HG03064 (cell line): Measurements from ENCODE around the gene TNFSF15.

Experiments
- ATAC-seq: cut with Tn5 transposase; IDR thresholded peaks from one replicate; pipeline ENCODE4 v1.9.1; 2021; ENCODE audit warnings: low read depth; ENCODE audit not compliant: unreplicated experiment

Gene TNFSF15

DNA sequence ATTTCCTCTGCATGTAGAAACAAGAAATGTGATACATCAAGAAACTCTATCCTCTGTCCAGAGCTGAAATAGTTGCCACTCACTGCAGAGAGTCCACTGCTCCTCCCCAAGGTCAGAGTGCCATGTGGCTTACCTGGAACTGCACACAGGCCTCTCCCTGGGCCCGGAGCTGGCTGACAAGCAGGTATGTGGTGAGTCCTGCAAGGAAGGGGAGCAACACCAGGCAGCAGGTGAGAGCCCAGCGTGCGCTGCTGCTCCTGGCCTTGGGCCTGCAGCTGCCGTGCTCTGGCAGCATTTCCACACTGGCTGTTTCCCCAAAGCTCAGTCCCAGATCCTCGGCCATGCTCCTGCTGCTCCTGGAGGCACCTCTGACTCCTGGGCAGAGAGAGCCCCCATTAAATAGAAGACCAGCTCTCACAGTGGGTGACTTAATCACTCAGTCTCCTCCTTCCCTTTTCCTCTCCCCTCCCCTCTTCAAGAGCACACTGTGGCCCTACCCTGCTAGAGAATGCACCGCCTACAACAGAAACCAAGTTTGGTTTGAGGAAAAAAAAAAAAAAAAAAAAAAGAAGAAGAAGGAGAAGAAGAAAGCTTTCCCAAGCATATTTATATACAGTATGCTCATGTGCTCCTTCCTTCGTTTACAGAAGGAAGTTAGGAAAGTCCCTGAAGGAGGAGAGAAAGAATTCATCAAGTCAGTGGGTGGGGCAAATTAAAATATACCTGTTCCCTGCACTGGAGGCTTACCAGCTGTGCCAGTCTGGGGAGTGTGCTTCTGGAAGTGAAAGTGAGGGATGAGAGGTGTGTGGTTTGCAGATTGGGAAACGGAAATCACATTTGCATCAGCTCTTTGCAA is at the start of gene TNFSF15:
TNFSF15 (minus strand) TSS at position 370 of the 856 bp plus-strand sequence; CDS start at position 343, 27 bp downstream.
- ATAC-seq: peak; percentile 89

DNA sequence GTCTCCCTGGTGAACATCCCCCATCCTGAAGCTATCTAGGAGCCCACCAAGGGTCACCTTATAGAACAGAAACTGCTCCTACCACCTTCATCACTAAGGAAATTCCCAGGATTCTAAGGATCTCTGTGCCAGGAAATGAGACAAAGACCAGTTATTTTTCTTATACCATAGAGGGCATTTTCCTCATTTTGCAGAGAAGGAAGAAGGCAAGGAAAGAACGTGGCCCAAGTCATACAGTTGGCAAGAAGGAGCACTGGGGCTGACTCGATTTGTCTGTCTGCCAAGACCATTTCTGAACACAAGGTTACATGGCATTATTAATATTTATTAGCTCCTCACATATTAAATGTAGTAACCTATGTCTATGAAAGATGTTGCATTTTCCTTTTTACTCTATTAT is 49.6 kb upstream of the TNFSF15 start:
- ATAC-seq: no peak

DNA sequence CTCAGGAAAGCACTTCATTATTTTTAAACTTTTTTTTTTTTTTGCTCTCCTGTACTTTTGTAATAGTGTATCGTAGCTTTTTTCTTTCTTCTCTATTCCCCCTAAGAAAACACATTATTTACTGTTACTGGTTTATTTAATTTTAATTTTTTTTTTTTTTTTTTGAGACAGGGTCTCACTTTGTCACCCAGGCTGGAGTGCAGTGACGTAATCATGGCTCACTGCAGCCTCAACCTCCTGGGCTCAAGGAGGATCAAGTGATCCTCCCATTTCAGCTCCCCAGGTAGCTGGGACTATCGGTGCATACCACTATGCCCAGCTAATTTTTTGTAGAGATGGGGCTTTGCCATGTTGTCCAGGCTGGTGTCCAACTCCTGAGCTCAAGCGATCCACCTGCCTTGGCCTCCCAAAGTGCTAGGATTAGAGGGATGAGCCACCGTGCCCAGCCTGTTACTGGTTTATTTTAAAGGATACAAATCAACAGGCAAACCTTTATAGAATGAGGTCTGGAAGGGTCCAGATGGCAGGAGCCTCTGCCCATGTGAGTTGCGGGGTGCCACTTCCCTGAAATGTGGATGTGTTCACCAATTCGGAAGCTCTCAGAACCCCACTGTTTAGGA is 49.0 kb upstream of the TNFSF15 start:
- no peak for ATAC-seq

DNA sequence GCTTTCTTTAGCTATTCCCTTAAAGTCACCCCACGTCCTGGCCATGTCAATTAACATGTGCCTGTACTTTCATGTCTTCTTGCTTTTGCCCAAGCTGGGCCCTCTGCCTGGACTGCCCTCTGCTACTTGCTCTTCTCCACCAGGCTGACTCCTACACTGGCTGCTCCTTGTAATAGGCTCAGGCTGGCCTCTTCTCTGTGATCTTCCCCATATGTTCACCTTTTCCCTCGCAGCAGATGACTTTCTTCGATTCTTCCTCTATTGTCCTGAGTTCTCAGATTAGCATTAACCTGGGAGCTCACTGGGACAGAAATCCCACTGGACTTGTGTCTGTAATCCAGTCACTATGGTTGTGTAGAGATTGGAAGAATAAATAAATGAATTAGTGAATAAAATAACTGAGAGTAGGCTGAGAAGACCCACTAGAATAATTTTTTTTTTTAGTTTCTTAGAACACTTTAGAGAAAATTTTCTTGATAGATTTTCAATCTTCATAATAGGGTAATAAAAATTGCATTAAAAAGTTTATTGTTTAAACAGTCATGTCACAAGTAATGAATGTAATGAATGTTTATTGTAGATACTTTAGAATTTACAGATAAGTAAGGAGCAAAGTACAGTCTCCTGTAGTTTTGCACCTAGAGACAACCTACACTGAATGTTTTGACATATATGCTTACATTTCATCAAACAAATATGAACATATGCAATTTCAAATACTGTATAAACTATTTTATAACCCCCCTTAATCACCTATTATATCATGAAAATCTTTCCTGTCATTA is 47.4 kb upstream of the TNFSF15 start:
- ATAC-seq: no peak

DNA sequence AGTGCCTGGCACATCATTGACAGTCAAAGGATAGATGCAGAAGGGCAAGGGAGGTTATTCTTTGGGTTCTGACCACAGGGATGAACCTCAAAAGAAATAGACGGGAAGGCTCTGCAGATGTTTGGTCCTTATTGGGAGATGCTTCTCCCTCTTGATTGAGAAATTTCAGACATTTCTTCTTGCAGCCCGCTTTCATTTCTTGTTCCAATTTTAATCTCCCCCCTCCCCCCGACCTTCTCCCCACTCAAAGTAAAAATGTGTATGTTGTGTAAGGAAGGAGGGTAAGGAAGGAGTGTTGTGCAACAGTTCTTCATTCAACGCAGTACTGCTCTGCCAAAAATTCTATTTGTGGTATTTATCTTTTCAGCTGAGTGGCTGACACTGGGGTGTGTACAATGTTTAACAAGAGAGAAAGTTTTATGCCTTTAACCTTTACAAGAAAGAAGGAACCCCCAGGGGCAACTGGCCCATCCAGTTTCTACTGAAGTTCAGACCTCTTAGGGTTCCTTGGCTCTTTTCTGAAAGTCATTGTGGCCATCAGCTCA is 46.3 kb upstream of the TNFSF15 start:
- ATAC-seq: no peak

DNA sequence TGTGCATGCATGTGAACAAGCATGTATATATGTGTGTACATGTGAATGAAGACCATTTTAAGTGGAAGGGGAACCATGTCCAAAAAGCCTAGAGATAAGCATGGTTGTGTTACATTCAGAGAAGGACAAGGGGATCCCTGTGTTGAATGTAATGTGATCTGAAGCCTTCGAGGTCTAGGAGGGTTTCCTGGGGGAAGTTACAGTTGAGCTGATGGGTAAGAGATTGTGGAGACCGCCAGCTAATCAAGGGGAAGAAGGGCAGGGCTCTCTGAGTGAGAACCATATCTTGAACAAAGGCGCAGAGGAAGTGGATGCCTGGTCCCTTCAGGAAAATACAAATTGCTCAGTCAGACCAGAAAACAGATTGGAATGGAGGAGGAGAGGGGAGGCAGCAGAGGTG is 45.5 kb upstream of the TNFSF15 start:
- ATAC-seq: no peak

DNA sequence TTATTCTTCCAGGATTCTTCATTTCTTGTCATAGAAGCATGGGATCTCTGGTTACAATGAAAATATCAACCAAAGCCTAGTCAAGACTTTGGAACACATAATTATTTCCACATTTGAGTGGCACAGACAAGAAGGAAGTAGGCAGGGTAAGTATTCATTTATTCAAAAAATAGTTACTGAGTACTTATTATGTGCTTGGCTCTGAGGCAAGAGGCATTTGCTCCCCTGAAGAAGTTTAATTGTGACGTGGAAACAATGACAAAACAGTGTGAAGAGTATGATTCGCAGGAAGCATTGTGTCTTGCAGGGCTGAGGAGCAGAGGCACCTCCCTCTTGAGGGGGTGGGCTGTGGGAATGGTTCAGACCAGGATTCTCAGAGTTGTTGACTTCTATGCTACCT is 45.0 kb upstream of the TNFSF15 start:
- ATAC-seq: no peak

DNA sequence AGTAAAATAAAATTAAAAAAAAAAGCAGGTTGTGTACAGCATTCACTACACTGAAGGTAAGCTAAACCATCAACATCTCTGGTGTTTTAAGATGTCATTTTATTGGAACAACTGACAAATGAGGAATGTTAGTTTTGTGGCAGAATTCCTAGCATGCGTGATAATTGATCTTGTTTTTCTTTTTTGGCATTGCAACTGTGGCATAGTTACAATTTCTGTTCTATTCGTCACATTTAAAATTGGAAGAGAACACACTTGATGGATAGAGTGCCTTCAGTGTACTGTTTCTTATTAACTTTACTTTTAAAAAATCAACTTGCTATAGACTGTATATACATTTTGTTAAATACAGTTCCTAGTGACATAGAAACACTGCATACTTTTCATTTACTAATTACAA is 43.6 kb upstream of the TNFSF15 start:
- ATAC-seq: no peak

DNA sequence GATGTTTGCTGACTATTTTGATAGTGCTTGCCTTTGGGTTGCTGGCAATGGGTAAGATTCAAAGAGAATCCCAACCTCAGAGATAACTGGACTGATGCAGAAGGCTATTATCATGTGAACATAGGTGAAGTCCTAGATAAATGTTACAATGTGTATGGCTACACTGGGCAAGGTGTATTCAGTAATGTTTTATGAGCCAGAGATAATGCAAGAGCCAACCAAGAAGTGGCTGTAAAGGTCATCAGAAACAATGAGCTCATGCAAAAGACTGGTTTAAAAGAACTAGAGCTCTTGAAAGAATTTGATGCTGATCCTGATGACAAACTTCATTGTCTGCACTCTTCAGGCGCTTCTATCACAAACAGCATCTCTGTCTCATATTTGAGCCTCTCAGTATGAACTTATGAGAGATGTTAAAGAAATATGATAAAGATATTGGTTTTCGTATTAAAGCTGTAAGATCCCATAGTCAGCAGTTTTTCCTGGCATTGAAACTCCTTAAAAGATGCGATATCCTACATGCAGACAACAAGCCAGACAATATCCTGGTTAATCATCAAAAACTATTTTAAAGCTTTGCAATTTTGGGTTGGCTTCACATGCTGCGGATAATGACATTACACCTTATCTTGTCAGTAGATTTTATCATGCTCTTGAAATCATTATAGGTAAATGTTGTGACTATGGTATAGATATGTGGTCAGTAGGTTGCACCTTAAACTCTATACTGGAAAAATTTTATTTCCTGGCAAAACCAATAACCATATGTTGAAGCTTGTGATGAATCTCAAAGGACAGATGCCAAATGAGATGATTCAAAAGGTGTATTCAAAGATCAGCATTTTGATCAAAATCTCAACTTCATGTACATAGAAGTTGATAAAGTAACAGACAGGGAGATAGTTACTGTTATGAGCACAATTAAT is 41.9 kb upstream of the TNFSF15 start:
- no peak for ATAC-seq

DNA sequence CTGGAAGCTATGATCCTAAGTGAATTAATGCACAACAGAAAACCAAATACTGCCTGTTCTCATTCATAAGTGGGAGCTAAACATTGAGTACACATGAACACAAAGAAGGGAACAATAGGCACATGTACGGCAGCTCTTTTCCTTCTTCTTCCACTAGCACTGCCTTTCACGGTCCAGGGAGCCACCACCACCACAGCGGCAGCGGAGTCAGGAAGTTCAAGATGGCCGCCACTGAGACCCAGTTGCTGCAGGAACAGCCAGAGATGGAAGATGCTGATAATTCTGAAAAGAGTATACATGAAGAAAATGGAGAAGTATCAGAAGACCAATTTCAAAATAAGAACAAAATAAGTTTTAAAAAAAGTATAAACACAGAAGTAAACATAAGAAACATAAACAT is 39.5 kb upstream of the TNFSF15 start:
- ATAC-seq: no peak

DNA sequence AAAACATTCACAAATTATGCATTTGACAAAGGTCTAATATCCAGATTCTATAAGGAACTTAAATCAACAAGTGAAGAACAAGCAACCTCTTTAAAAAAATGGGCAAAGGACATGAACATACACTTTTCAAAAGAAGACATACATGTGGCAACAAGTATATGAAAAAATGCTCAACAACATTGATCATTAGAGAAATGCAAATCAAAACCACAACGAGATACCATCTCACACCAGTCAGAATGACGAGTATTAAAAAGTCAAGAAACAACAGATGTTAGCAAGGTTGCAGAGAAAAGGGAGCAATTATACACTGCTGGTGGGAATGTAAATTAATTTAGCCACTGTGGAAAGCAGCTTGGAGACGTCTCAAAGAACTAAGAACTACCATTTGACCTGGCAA is 38.9 kb upstream of the TNFSF15 start:
- ATAC-seq: no peak

DNA sequence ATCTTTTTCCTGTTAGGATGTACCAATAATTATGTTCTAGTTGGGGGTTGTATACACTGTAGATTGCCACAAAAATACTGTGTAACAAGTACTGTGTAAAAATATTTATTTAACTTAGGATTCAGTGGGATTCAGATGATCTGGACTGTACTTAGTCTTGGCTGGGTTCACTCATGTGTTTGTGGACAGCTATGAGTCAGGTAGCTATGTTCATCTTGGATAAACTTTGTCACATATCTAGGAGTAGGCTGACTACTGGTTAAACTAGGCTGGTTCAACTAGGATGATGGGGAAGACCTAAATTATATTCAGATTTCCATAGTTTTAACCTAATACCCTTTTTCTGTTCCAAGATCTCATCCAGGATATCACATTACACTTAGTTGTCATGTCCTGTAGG is 32.1 kb upstream of the TNFSF15 start:
- ATAC-seq: no peak

DNA sequence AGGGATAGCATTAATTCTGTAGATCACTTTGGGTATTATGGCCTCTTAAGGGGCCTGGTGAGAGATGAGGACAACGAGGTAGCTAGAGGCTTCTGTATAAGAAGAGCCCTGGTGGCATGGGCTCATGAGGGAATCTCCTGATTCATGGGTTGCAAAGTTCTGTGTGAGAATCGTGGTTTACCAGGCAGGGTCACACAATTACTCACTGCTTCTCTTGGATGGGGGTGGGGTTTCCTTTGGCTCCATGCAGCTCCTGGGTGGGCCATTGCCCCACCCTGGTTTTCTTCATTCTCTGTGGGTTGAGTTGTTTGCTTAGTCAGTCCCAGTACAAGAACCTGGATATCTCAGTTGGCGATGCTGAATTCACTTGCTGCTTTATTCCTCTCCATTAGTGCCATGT is 30.9 kb upstream of the TNFSF15 start:
- no peak for ATAC-seq

DNA sequence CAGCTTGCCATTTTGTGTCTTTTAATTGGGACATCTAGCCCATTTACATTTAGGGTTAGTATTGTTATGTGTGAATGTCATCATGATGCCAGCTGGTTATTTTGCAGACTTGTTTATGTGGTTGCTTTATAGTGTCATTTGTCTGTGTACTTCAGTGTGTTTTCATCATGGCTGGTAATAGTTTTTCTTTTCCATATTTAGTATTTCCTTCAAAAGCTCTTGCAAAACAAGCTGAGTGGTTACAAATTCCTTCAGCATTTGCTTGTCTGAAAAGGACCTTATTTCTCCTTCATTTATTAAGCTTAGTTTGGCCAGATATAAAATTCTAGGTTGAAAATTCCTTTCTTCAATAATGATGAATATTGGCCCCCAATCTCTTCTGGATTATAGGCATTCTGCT is 28.5 kb upstream of the TNFSF15 start:
- ATAC-seq: no peak

DNA sequence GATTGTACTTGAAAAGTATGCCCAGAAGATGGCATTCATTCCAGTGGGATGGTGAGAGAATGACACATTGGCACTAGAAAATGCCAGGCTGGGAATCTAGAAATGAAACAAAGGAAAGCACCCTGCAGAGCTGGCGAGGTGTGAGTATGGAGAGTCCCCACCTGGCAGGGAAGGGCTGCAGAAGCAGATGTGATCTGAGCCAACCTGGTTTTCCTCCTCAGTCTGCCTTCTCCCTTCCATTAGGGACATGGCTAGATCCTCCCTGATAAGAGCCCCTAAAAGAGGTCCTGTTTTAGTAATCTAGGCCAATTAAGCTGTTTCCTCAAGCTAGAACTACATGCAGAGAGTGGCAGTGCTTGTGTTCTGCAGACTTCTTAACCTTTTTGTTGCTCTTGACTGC is 24.7 kb upstream of the TNFSF15 start:
- no peak for ATAC-seq

DNA sequence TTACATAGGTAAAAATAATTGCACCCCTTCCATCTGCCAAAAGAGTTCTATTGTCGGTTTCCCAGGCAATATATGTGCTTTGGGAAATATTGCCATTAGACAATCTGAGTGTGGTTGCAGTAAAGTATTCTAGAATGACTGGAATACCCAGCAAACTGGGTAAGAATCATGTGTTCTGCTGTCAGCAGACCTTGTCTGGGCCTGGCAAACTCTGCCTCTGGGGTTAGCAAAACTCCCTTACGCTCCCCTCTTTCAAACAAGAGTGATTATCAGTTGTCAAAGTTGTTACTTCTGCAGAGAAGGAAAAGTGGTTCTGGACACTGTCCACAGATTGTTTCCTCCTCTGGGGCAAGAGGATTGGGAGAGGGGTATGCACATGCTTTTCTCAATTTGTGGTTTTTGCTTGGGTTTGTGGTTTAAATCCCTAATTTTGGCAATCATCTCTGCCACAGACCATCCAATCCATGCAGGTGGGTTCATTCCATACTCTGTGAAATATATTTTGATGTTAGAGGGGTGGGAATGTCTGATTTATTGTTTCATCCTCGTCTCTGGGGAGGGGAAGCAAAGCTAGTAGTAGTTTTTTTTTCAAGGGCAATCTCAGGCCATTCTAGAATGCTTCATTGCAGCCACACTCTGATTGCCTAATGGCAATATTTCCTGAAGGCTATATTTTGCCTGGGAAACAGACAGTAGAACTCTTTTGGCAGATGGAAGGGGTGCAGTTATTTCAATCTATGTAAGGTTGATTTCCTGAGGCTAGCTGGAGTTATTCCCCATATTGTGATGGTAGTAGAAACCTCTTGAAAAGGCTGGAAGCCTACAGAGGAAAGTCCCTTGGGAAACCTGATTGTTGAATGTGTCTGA is 24.0 kb upstream of the TNFSF15 start:
- ATAC-seq: no peak

DNA sequence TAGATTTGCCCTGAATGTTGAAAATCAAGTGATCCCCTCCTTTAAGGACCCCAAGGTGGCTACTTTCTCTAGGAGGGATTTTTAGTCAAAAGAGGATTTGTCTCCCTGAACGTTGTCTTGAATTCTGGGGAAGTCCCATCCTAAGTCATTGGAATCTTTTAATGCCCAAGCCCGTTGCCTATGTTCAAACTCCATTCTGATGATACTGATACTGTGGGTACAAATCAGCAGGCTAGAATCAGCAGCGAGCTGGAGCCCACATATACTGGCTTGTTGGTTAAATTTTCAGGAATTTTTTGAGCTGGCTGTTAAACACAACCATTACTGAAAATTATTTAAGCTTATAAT is 22.4 kb upstream of the TNFSF15 start:
- ATAC-seq: no peak

DNA sequence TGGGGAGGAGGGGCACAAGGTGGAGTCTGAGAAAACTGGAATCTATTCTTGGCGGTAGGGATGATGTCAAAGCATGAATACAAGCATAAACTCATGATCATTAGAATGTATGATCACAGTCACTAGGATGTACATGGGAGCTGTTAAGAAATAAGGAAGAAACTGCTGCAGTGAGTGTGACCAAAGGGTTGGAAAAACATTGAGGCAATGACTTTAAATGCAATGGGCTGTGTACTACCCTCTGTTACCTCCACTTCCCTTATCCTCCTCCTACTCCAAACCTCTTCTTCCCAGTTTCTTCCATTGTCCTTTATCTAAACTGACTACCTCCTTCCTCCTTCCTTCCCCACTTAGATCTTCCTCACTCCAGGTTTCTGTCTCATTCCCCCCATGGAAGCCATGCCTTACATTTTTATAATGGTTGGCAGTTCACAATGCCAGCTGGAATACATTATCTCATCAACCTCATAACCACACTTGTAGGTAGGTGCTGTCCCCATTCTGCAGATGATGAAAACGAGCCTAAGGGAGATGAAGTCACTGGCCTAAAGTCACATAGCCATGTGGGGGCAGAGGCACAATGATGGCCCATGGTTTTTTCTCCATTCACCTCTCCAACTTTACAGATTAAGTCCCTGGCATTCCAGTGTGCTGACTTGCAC is 21.9 kb upstream of the TNFSF15 start:
- ATAC-seq: no peak

DNA sequence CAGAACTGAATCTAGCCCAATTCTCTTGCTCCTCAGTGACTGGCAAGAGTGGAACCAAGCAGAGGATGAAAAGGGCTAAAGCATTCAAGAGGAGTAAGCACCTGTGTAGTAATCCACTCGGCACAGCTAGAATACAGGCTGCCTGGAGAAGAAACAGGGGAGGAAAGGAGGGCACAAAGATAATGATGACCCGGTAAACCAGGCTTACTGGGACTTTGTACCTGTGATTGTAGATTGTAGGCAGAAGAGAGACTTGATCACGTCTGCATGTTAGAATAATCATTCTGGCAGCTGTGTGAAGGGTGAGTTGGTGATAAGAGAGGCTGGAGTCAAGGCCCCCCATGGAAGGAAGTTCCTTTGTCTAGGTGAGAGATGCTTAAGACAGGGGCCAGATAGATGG is 20.6 kb upstream of the TNFSF15 start:
- no peak for ATAC-seq
